ENCODE measurements around the gene ROBO4. TPM values are rescaled to one million over a fixed set of nuclear protein-coding genes. Genes with fewer than 3 reads are reported as not detected.

Gene ROBO4
- total RNA-seq, 2 donors from 2014 or later: 18.9 to 43.3 TPM

DNA sequence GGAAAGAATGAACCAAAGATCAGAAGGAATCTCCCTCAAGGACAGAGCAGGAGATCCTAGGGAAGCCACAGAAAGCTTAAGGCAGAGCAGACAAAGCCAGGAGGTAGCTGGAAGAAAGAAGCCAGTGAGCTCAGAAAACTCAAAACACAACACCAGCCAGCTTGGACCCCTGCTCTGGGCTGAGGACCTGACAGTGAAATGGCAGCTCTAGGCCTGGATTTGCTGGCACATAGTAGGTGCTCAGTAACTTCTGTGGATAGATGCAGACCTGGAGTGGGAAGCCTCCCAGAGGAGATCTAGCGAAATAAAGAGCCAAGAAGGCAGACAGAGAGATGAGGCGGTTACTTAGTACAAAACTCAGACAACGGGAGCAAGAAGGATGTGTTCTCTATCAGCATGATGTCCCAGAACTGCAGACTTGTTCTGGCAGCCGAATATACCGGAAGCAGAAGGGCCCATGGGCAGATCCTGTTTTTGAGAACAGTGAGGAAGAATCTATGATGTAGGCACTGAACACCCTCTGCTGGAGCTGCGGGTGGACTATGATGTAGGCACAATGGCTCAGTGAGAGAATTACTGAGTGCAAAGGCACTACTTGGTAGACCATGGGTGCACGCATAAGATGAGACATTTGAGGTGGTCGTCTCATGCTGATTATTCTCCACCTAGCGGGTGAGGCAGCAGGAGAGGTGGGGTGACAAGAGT lies 4.8 kb downstream of the ROBO4 start:
- ATAC-seq: no peak
- intact Hi-C loops (cut with DNase I): no loop called here
- DNase-seq: no peak

DNA sequence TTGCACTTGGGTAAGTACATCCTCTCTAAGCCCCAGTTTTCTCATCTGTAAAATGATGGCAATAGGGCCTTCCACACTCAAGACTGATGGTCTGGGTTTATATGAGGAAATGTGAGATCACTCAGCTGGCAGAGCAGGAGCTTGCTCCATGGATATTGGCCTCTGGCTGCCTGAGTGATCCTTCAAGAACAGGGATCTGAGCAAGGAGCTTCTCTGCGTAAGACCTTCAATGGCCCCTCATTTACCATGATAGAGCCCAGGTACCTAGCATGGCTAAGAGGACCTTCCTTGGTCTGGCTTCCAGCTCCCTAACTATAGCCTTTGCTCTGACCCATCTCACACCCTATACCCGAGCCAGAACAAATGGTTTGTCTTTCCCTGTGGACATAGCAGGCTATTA lies 5.5 kb downstream of the ROBO4 start:
- no peak for DNase-seq
- intact Hi-C loops (cut with DNase I): no loop called here
- ATAC-seq: no peak

DNA sequence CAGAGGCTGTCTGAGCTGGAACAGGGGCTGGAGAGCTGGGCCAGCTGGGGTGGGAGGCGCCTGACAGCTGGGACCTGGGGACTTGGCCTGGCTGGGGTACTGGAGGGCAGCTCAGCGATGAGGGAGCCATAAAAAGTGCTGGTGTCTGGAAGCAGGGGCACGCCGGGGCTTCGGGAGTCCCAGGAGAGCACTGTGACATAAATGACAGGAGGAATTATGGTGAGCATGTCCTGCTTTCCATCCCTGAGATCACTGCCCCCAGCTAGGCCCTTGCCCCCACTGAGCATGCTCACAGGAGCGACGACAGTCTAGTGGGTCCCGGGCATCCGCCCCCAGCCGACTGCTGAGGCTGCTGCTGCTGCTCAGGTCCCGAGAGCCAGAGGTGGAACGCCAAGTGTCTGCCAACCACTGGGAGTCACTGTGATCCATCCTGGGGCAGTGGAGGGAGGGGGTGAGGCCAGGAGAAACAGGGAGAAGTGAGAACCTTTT lies 6.2 kb downstream of the ROBO4 start:
- no peak for DNase-seq
- ATAC-seq: peak; percentile 49 to 74
- intact Hi-C loops (cut with DNase I): no loop called here

DNA sequence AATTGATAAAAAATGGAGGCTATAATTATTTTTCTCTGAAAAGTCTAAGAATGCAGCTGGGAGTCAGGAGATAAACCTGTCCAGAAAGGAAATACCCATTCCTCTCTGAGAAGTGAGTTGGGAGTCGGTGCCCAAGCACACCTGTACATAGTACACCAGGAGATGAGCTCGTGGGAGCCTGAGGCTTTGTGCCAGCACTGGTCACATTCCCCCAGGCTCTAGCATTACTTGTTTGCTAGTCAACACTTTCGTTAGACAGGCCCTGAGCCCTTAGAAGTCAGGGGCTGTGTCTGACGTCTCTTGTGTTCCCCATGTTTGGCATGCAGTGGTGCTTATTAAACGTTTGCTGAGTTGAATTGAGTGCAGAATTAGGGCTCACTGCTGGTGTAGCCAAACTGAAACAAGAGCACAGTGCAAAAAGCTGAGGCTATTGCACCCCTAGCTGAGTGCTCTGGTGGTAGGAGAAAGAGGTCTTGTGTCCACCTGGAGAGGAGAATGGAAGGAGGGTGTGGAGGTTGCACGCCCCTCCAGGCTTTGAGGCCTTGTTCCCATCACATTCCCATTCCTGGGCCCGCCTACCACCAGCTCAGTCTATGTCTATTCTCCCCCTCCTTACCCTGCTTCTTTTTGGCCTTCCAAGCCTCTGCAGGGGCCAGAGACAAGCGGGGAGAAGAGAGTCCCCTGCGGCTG lies 6.8 kb downstream of the ROBO4 start:
- DNase-seq: no peak
- intact Hi-C loops (cut with DNase I): no loop called here
- ATAC-seq: no peak

DNA sequence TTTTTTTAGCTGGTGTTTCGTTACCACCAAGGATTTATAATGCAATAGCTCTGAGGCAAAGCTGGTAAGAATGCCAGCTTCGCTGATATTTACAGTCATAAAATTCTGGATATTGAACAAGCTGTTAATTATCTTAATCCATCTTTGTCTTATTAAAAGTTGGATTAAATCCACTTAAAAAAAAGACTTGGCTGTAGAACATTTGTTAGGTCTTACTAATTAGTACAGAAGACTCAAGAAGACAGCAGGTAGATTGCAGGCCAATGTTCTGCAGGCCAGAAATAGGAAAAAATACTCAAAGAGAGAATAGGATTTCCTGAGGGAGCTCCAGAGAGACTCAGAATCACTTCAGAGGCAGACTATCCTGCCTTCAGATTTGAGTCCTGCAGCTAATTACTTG lies 7.5 kb downstream of the ROBO4 start:
- no peak for ATAC-seq
- no peak for DNase-seq
- intact Hi-C loops (cut with DNase I): no loop called here

DNA sequence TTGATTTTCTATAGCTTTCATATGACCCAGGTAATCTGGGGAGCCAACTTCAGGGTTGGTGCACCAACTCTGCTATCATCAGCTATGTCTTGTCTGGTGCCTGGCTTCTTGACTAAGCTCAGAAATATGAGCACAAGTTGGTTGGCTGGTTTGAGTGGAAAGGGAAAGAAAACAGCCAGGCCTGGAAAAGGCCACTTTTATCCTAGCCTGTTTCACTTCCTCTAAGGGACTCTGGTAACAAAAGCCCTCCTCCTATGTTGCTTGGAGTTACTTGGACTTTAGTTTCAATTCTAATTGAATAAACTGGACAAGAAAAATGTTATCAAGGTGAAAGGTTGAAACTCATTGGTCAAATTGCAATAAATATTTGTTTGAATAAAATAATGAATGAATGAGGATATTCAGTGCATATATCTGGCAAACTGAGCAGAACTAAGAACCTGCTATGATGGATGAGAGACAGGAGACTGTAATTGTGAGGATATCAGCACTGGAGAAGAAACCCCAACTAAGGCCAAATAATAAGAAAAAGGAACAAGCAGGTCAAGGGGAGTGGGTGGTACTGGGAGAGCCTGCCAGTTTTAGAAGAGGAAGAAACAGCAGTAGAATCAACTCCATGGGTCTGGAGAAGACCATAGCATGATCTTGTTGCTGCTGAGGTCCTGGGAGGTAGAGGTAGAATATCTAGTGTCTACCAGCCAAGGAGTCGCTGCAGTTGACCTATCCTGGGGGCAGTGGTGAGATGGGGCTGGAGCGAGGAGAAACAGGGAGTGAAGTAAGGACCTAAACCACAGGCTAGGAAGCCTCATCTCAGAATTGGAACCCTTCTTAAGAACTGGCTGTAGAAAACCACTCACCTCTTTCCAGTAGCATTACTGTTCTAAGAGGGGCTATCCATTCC lies 8.2 kb downstream of the ROBO4 start:
- DNase-seq (no peak), ATAC-seq (no peak)
- intact Hi-C loops (cut with DNase I): no loop called here

DNA sequence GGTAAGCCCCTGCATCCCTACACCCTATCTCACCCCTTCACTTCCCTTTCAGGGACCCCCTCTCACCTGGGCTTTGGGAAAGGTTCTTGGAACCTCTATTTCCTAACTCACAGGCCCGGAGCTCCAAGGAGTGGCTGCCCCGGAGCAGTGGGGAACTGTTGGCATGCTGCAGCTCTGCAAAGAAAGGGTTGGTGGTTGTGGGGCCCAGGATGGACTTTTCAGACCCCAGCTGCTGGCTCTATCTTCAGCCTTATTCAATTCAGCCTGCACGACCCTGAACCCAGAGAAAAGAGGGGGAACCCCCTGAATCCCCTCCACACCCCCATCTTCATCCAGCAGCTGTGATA lies 10.0 kb downstream of the ROBO4 start:
- intact Hi-C loops (cut with DNase I): no loop called here
- DNase-seq (no peak), ATAC-seq (no peak)

DNA sequence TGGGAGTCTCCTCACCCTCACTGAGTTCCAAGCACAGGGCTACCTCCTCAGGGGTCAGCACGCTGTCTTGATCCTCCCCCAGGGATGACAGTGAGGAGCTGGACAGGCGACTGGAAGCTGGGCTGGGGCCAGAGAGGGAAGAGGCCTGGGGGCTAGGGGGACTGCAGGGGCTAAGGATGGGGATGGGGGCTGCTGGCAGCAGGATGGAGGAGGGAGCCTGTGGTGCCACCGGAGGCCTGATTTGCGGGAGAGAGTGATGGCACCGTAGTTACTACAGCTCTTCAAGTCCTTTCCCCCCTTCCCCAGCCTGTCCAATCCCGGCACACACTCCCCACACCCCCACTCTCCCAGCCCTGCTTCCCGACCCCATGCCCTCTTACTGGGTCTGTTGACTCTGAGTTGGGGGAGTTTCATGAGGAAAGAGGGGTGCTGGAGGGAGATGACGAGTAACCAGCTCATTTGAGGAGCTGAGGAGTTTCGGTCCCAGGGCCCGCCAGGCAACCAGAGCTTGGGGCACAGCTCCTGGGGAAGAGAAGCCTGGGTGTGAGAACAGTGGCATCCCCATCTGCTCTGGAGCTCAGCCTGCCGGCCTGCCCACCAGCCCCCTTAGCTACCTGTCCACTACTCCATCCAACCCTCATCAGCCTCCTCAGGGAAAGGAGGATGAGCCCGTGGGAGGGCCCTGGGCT lies 10.5 kb downstream of the ROBO4 start:
- no peak for DNase-seq
- ATAC-seq: no peak
- intact Hi-C loops (cut with DNase I): no loop called here

DNA sequence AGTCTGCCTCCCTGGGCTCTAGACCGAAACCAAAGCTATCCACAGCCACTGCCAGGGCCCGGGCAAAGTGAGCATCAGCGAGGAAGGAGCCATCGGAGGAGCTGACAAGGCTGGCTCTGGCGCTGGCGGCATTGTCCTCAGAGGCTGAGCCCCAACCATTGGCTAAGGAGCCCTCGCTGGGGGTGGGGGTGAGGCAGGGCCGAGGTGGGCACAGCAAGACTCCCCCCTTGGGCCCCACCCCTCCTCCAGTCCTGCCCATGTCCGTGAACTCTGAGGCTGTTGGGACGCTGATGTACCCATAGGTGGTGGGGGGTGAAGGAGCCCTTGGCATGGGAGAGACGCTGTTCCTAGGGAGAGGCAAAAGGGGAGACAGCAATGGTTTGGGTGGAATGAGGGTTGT lies 11.2 kb downstream of the ROBO4 start:
- ATAC-seq (no peak), DNase-seq (no peak)
- intact Hi-C loops (cut with DNase I): no loop called here

DNA sequence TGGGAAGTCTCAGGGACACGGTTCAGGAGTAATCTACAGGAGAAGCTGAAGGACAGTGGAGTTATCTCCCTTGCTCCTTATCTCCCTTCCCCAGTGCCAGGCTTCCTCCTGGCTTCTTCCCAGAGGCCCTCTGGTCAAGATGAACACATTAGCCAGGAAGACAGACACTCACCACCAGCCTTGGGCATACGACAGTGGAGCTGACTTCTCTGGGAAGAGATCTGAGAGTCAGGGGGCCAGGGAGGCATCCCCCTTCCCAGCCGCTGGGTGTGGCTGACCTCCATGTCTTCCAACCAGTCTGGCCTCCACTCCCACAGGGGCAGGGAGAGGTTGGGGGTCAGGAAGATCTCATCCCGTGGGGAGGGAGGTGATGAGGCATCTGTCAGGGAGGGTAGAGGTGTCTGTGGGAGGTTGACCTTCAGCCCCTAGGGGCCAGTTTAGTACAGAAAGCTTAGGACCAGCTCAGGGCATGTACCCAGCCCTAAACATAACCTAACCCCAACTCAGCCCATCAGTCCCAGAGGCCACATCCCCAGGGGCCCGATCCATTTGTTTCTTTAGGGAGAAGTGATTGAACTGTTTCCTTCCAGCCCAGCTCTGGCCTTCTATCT lies 12.7 kb downstream of the ROBO4 start:
- ATAC-seq (no peak), DNase-seq (no peak)
- intact Hi-C loops (cut with DNase I): no loop called here

DNA sequence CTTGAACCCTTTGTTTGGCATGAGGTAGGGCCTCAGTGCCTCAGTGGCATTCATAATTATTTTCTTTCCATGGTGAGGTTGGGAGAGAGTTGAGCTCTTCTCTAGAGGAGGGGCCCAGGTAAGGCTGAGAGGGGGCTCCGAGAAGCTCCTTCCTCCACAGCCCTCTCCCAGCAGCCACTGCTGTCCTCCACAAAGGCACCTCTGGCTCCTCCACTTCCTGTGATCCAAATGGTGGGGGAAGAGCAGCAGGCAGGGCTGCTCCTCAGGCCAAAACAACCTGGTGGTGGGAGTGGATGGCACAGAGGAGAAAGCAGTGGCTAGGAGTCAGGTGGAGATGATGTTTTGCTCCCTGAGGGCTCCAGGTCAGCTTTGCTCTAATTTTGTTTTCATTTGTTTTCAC lies 13.3 kb downstream of the ROBO4 start:
- DNase-seq (no peak), ATAC-seq (no peak)
- intact Hi-C loops (cut with DNase I): no loop called here

DNA sequence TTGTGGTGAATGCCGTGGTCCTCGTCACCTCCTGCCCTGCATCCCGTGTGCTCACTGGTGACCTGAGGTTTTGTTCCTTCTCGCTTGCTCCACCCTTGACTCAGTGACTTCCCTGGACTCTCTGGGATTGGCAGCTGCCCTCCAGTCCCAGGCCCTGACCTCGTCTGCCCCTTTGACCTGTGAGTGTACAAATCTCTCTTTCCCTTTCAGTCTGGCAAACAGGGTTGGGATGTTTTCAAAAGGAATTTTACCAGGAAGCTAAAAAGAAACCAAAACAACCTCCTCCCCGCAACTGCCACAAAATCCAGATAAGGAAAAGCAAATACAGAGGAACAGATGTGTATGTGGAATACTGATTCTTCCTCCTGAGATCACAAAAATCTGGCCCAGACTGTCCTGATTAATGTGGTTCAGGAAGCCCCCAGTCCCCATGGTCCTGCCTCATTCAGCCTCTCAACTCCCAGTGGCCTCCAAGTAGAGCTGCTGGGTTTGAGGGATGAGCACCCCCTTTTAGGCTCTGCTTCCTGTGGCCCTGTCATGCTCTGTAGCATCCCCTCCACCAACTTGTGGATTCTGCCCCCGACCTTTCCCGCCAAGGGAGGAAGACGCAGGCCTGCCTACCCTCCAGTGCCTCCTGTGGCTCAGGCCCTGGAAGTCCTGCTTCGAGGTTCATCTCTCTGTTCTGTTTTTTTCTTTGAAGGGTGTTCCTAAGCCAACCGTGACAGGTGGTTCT lies 15.2 kb downstream of the ROBO4 start:
- intact Hi-C loops (cut with DNase I): no loop called here
- peak; percentile 56 for DNase-seq
- peak; percentile 13 to 20 for ATAC-seq

DNA sequence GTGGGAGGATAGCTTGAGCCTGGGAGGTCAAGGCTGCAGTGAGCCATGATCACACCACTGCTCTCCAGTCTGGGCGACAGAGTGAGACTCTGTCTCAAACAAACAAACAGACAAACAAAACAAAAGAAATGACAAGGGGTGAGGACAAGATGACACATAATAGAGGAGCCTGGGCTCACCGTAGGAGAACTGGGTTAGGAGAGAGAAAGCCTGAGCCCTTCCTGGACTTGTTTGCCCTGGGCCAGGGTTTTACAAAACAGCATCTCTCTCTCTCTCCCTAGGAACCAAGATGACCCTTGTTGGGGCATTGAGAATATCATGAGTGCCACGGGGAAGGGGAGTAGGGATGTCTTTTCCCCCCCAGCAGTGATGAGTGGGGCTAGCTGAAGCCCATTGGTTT lies 16.7 kb downstream of the ROBO4 start:
- intact Hi-C loops (cut with DNase I): no loop called here
- DNase-seq (no peak), ATAC-seq (no peak)

DNA sequence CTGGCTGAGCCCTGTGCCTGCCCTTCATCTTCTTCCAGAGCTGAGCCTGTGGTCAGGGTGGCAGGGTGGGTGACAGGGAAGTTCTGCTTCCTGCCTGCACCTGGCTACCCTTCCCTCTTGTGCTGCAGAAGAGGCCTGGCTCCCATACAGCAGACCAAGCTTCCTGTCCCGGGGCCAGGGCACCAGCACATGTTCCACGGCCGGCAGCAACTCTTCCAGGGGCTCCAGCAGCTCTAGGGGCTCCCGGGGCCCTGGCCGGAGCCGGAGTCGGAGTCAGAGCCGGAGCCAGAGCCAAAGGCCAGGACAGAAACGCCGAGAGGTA lies 17.4 kb downstream of the ROBO4 start:
- DNase-seq: no peak
- ATAC-seq: no peak

DNA sequence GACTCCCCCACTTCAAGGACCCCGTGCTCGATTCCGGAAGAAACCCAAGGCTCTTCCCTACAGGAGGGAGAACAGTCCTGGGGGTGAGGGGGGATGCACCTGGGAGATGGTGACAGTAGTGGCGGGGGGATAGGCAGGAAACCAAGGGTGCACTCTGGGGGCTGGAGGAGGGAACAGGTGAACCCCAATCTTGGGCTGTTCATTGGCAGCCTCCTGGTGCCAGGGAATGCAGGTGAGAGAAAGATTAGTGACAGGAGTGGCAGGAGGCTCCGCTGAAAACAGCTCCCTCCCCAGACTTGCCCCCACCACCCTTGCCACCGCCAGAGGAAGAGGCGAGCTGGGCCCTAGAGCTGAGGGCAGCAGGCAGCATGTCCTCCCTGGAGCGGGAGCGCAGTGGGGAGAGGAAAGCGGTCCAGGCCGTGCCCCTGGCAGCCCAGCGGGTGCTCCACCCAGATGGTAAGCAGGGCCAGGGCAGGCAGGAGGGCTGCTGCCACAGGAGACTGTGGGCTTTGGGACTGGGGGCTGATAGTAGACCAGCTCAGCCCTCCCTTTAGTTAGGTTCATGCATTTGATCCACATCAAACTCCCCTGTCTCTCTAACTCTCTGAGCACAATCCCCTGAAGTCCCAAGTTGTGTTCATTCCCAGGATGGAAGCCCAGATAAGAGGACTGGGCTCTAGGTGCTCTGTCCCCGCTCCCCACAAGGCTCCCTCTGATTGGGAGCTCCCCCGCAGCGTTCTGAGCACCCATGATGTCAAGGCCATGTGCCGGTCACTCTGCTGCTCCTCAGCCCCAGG lies 18.0 kb downstream of the ROBO4 start:
- intact Hi-C loops (cut with DNase I): loop anchor here in 1 of 2 donors (5.0 kb wide), 1 partner anchor 73 kb away; the partner anchor contains the start of gene CCDC15
- ATAC-seq (no peak), DNase-seq (no peak)

More for the DNA sequence above, 17.4 kb downstream of the ROBO4 start:
- intact Hi-C loops (cut with DNase I): no loop called here

DNA sequence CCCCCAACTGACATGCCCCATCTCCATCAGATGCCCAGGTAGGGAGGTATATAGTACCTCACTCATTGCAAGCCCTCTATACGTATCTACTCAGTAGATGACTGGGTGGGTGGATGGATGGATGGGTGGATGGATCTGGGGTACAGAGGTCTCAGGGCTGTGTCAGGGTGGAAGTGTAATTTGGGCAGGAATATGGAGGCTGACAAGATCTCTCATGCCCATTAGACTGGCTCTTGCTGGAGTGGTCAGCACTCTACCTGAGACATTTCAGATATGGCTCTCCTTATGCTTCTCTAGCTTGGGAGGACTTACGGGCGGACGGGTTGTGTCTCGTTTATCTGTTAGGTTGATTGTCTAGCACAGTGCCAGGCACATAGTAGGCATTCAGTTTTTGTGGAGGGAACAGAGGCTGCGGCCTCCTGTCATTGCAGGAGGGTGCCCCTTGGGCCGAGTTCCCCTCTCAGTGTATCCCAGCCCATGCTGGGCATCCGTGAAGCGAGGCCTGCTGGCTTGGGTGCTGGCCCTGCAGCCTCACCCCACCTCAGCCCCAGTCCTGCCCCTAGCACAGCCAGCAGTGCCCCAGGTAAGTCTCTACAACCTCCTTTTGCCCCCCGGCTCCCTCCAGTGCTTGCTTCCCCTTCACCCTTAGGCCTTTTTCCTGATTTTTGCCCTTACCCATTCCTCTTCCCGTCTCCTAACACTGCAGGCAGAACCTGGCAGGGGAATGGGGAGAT lies 18.7 kb downstream of the ROBO4 start:
- intact Hi-C loops (cut with DNase I): loop anchor here in 1 of 2 donors (5.0 kb wide), 1 partner anchor 73 kb away; the partner anchor contains the start of gene CCDC15
- no peak for DNase-seq
- ATAC-seq: no peak
